ENCODE results near the gene MBD2. TPM values are rescaled to one million over a fixed set of nuclear protein-coding genes. Genes with fewer than 3 reads are reported as not detected.

The MBD2 gene
- total RNA-seq, 6 experiments from 2014 or later: 84.8 to 104 (median 88.9) TPM

DNA sequence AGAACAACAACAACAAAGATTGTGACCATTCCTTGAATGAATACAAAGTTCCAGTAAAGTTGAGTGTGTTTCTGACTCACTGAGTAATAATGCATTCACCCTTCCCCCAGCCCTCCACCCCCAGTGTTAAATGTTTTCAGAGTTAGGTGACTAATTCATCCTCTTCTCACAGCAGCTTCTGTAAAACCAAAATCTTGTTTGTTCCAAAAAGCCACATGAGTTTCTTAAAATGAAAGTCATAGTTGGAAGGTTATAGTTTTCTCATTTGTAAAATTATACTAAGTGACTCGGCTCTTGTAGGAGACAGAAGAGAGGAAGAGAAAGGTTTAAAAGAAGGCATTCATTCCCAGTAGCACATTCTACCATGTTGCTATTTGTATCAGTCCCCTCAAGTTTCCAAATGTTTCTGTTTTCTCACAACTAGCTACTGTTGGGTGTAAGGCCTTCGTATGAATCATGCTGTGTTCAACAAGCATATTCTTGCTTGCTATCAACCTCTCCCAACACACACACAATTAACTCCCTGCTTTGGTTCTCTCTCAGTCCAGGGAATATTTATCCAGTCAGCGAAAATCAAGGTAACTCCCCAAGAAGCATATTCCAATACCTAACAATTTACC is 75.3 kb downstream of the MBD2 start:
- DNase-seq: peak; percentile 85
- Mint-ChIP-seq H3K36me3 (ENCODE audit: low read depth) (peaks cover 38% of the 10 kb centered on the region), H3K27ac (peak overlapping the region; percentile 95), H3K9me3 (no peaks in the 10 kb centered on the region), H3K27me3 (ENCODE audit: insufficient read depth) (peaks cover 1% of the 10 kb centered on the region; the same call in 1 of the 2 replicates), H3K4me3 (peak overlapping the region; percentile 74), H3K4me1 (ENCODE audit: low read depth) (peaks cover 51% of the 10 kb centered on the region)
- TF ChIP-seq CTCF (IDR thresholded peaks at IDR 0.05): no peak

DNA sequence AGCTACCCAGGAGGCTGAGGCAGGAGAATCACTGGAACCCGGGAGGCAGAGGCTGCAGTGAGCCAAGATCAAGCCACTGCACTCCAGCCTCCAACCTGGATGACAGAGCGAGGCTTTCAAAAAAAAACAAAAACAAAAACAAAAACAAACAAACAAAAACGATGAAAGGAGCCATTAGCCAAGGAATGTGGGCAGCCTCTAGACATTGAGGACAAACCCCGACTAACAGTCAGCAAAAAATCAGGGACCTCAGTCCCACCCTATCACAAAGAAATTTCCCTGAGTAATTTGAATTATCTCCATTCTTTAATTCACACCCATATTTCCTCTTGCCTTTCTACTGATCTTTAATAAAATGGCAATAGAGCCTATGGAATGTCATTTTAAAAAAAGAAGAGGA is 75.8 kb downstream of the MBD2 start:
- Mint-ChIP-seq H3K27ac (peak overlapping the region; percentile 95), H3K9me3 (peaks cover 5% of the 10 kb centered on the region), H3K4me1 (ENCODE audit: low read depth) (peaks cover 51% of the 10 kb centered on the region), H3K36me3 (ENCODE audit: low read depth) (peaks cover 37% of the 10 kb centered on the region), H3K4me3 (peak overlapping the region; percentile 74), H3K27me3 (ENCODE audit: insufficient read depth) (peaks cover 1% of the 10 kb centered on the region; the same call in 1 of the 2 replicates)
- DNase-seq: no peak
- TF ChIP-seq CTCF (IDR thresholded peaks at IDR 0.05): no peak

DNA sequence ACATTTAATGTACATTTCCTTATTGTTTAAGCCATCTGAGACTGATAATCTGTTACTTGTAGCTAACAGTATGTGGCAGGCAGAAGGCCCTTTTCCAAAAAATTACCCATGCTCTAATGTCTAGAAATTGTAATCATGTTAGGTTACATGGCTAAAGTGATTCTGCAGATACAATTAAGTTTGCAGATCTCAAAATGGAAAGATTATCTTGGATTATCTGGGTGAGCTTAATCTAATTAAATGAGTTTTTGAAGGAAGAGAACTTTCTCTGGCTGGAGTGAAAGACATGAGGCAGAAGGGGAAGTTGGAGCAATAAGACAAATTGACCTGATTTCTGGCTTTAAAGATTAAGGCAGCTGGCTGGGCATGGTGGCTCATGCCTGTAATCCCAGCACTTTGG is 76.3 kb downstream of the MBD2 start:
- Mint-ChIP-seq H3K4me3 (peak overlapping the region; percentile 74), H3K36me3 (ENCODE audit: low read depth) (peaks cover 39% of the 10 kb centered on the region), H3K27ac (peak overlapping the region; percentile 95), H3K4me1 (ENCODE audit: low read depth) (peaks cover 51% of the 10 kb centered on the region), H3K9me3 (peaks cover 10% of the 10 kb centered on the region), H3K27me3 (ENCODE audit: insufficient read depth) (peaks cover 1% of the 10 kb centered on the region; the same call in 1 of the 2 replicates)
- no peak for DNase-seq
- TF ChIP-seq CTCF (IDR thresholded peaks at IDR 0.05): no peak

DNA sequence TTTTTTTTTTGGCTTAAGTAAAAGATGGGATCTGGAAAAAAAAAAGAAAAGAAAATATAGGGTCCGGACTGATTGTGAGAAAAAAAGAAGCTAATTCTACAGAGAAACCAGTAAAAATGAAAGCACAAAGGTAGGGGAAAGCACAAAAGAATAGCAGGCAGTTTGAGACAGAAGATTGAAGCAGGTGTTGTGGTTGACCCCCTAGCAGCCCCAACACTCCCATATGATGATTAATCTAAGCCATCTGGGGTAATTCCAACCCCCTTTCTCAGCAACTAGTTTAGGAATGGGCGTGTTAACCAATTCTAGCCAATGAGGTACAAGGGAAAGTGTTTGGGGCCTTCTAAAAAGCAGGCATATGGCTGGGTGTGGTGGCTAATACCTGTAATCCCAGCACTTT is 77.0 kb downstream of the MBD2 start:
- Mint-ChIP-seq H3K4me3 (no peak overlapping the region), H3K27ac (peak overlapping the region; percentile 2), H3K36me3 (ENCODE audit: low read depth) (peaks cover 37% of the 10 kb centered on the region), H3K27me3 (ENCODE audit: insufficient read depth) (peaks cover 1% of the 10 kb centered on the region; the same call in 1 of the 2 replicates), H3K4me1 (ENCODE audit: low read depth) (peaks cover 51% of the 10 kb centered on the region), H3K9me3 (peaks cover 11% of the 10 kb centered on the region)
- no peak for DNase-seq
- no peak for TF ChIP-seq CTCF (IDR thresholded peaks at IDR 0.05)

- peak overlapping the region; percentile 15 for H3K4me3 Mint-ChIP-seq
- H3K9me3 Mint-ChIP-seq: peaks cover 15% of the 10 kb centered on the region
- H3K4me1 Mint-ChIP-seq (ENCODE audit: low read depth): peaks cover 28% of the 10 kb centered on the region
- no peaks in the 10 kb centered on the region for H3K27me3 Mint-ChIP-seq (ENCODE audit: insufficient read depth)
- peak overlapping the region; percentile 77 for H3K27ac Mint-ChIP-seq
- no peak for DNase-seq
- peaks cover 40% of the 10 kb centered on the region for H3K36me3 Mint-ChIP-seq (ENCODE audit: low read depth)
- no peak for TF ChIP-seq CTCF (IDR thresholded peaks at IDR 0.05)
These were observed 83.3 kb downstream of the MBD2 start for GRCh38 chr18:54141041-54141608.

Measured in HFFc6 (cell line).